ENCODE results near the gene VWA5B1. TPM values are rescaled to one million over a fixed set of nuclear protein-coding genes. Genes with fewer than 3 reads are reported as not detected.

Gene VWA5B1
- total and polyA plus RNA-seq, 2 of the 4 experiments (the other 2 are of a cell fraction) = not detected

DNA sequence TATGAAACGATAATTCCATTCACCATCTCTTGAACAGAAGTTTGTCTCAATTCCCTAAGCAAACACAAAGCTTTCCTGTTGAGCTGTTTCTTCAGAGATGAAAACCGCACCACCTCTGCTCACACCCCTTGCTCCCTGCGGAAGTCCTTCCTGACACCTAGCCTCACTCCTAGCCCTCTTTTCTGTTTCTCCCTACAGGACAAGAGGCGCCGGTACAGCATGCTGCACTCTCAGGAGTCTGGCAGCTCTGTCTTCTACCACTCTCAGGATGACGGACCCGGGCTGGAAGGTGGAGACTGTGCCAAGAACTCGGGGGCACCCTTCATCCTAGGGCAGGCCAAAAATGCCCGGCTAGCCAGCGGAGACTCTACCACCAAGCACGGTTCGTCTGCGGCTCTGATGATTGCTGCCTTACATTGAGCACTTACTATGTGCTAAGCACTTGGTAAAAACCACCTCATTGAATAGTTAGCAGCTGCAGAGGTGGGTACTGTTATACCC lies 45.5 kb downstream of the VWA5B1 start:
- no peak overlapping the region for H3K56ac ChIP-seq (ENCODE audit: extremely low read depth, insufficient read depth, low read length)
- H4K20me1 ChIP-seq (ENCODE audit: insufficient read depth, low read length) = no peaks in the 10 kb centered on the region
- no peaks in the 10 kb centered on the region for H3K9me3 ChIP-seq (ENCODE audit: control insufficient read depth, insufficient read depth, low read length)
- no peak overlapping the region for H2BK5ac ChIP-seq (ENCODE audit: low read depth, low read length, poor library complexity, severe bottlenecking)
- H4K8ac ChIP-seq (ENCODE audit: low read depth in 2 of 2, low read length in 2 of 2) = no peak overlapping the region
- no peak overlapping the region for H2BK20ac ChIP-seq (ENCODE audit: low read depth, low read length)
- H3K4me2 ChIP-seq (ENCODE audit: low read depth, low read length) = no peak overlapping the region
- ChIA-PET CTCF (no interaction called here), POLR2A (ENCODE audit: unreplicated experiment) (no interaction called here)
- intact Hi-C loops (cut with micrococcal nuclease) = no loop called here
- no peak overlapping the region for H3K9ac ChIP-seq (ENCODE audit: low read depth, low read length)
- no peak overlapping the region for H2AFZ ChIP-seq (replicated peaks; ENCODE audit: low read length, poor library complexity)
- dilution Hi-C loops (cut with HindIII; ENCODE audit: low sequenced_read_pairs, unreplicated experiment) = no loop called here
- H3K4me3 ChIP-seq (ENCODE audit: insufficient read depth, low read depth, low read length) = no peak overlapping the region
- H3K27me3 ChIP-seq (ENCODE audit: control insufficient read depth, insufficient read depth, low read length) = peaks cover 30% of the 10 kb centered on the region
- no peak overlapping the region for H3K27ac ChIP-seq (ENCODE audit: insufficient read depth, low read length)
- WGBS, 2 experiments (ENCODE audit: extremely low coverage in 2 of 2, insufficient read length in 1 of 2) = 83% methylated on average over 5 of the region's 13 CpGs; no CpG with 5 or more reads in 1 of the 2 experiments
- no peak overlapping the region for H2AK9ac ChIP-seq (replicated peaks; ENCODE audit: low read depth, low read length, poor library complexity)
- no peaks in the 10 kb centered on the region for H3K4me1 ChIP-seq (ENCODE audit: control insufficient read depth, insufficient read depth, low read length)
- ATAC-seq (ENCODE audit: low read depth) (no peak), DNase-seq (no peak)
- no peak for TF ChIP-seq MAZ (IDR thresholded peaks at IDR 0.05; ENCODE audit: borderline replicate concordance, low read depth, low read length)
- TF ChIP-seq POLR2A (IDR thresholded peaks at IDR 0.05; ENCODE audit: low read depth, low read length) = no peak
- no peak for TF ChIP-seq RCOR1 (IDR thresholded peaks at IDR 0.05; ENCODE audit: insufficient replicate concordance, low read length)
- TF ChIP-seq, protein P1, sequence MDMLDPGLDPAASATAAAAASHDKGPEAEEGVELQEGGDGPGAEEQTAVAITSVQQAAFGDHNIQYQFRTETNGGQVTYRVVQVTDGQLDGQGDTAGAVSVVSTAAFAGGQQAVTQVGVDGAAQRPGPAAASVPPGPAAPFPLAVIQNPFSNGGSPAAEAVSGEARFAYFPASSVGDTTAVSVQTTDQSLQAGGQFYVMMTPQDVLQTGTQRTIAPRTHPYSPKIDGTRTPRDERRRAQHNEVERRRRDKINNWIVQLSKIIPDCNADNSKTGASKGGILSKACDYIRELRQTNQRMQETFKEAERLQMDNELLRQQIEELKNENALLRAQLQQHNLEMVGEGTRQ (IDR thresholded peaks at IDR 0.05; ENCODE audit: low read depth, low read length) = no peak
- TF ChIP-seq RAD21 (IDR thresholded peaks at IDR 0.05; ENCODE audit: low read length) = no peak
- no peak for TF ChIP-seq MAFK (IDR thresholded peaks at IDR 0.05; ENCODE audit: low read depth, low read length)
- no peak for TF ChIP-seq FOS (IDR thresholded peaks at IDR 0.05; ENCODE audit: low read depth, low read length)
- TF ChIP-seq, protein P2, sequence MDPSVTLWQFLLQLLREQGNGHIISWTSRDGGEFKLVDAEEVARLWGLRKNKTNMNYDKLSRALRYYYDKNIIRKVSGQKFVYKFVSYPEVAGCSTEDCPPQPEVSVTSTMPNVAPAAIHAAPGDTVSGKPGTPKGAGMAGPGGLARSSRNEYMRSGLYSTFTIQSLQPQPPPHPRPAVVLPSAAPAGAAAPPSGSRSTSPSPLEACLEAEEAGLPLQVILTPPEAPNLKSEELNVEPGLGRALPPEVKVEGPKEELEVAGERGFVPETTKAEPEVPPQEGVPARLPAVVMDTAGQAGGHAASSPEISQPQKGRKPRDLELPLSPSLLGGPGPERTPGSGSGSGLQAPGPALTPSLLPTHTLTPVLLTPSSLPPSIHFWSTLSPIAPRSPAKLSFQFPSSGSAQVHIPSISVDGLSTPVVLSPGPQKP (IDR thresholded peaks at IDR 0.05; ENCODE audit: borderline replicate concordance, low read depth, low read length) = no peak
- TF ChIP-seq SMC3 (IDR thresholded peaks at IDR 0.05; ENCODE audit: low read depth, low read length) = no peak
- TF ChIP-seq CHD1 (IDR thresholded peaks at IDR 0.05; ENCODE audit: low read depth, low read length) = no peak
- TF ChIP-seq MXI1 (IDR thresholded peaks at IDR 0.05; ENCODE audit: borderline replicate concordance, low read depth, low read length) = no peak
- TF ChIP-seq CEBPB (IDR thresholded peaks at IDR 0.05; ENCODE audit: low read depth, low read length) = no peak
- TF ChIP-seq BHLHE40 (IDR thresholded peaks at IDR 0.05; ENCODE audit: low read depth, low read length) = no peak
- no peak for TF ChIP-seq NFE2L2 (IDR thresholded peaks at IDR 0.05; ENCODE audit: low read depth, low read length)
- no peak for TF ChIP-seq RFX5 (IDR thresholded peaks at IDR 0.05; ENCODE audit: low read depth, low read length)
- TF ChIP-seq, protein P3, sequence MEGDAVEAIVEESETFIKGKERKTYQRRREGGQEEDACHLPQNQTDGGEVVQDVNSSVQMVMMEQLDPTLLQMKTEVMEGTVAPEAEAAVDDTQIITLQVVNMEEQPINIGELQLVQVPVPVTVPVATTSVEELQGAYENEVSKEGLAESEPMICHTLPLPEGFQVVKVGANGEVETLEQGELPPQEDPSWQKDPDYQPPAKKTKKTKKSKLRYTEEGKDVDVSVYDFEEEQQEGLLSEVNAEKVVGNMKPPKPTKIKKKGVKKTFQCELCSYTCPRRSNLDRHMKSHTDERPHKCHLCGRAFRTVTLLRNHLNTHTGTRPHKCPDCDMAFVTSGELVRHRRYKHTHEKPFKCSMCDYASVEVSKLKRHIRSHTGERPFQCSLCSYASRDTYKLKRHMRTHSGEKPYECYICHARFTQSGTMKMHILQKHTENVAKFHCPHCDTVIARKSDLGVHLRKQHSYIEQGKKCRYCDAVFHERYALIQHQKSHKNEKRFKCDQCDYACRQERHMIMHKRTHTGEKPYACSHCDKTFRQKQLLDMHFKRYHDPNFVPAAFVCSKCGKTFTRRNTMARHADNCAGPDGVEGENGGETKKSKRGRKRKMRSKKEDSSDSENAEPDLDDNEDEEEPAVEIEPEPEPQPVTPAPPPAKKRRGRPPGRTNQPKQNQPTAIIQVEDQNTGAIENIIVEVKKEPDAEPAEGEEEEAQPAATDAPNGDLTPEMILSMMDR (conservative IDR thresholded peaks at IDR 0.05; ENCODE audit: low read depth, low read length) = no peak
- no peaks in the 10 kb centered on the region for H3K79me1 ChIP-seq (ENCODE audit: low read depth in 1 of 2, low read length in 2 of 2)
- H4K91ac ChIP-seq (ENCODE audit: insufficient read depth, low read depth, low read length) = no peak overlapping the region
- H2BK120ac ChIP-seq (ENCODE audit: low read depth, low read length) = no peak overlapping the region
- H3K23ac ChIP-seq (ENCODE audit: low read depth, low read length) = no peak overlapping the region
- H4K5ac ChIP-seq (ENCODE audit: low read depth, low read length) = no peak overlapping the region
- in situ Hi-C loops (cut with MboI; ENCODE audit: low sequenced_read_pairs) = no loop called here
- no peak overlapping the region for H2AK5ac ChIP-seq (ENCODE audit: low read depth, low read length)
- H3K36me3 ChIP-seq (ENCODE audit: control insufficient read depth, insufficient read depth, low read length) = no peaks in the 10 kb centered on the region
- H2BK15ac ChIP-seq (ENCODE audit: low read depth, low read length) = no peak overlapping the region
- no peak overlapping the region for H3K4ac ChIP-seq (ENCODE audit: low read depth, low read length)
- H3K14ac ChIP-seq (replicated peaks; ENCODE audit: low read depth, low read length) = no peak overlapping the region
- BruUV-seq (replicated peaks) = no TSS peak
- H3K9me1 ChIP-seq (ENCODE audit: insufficient read depth, low read length) = no peaks in the 10 kb centered on the region
- H3K18ac ChIP-seq (ENCODE audit: low read depth, low read length) = no peak overlapping the region

Measured in IMR-90 (cell line).